Amniotic stem cell (primary cell): ENCODE results near the gene CPD.
"Not testable (repeated sequence)": the region's sequence is repeated elsewhere in the genome, so short reads cannot be mapped to it uniquely, and the experiment has no call there.

Experiments used
- DNase-seq: peaks from one replicate; lab custom pipeline; 2025; lab: John Stamatoyannopoulos, UW

Gene CPD

DNA sequence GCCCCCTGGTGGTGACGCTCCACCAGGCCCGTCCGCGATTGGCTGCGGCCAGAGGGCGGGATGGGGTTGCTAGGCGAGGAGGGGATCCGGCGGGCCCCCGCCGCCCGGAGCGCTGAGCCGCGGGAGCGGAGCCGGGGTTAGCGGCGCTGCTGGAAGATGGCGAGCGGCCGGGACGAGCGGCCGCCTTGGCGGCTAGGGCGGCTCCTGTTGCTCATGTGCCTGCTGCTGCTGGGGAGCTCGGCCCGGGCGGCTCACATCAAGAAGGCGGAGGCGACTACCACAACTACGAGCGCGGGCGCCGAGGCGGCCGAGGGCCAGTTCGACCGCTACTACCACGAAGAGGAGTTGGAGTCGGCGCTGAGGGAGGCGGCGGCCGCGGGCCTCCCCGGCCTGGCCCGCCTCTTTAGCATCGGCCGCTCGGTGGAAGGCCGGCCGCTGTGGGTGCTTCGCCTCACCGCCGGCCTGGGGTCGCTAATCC, at the start of gene CPD:
Gene CPD, plus strand, starts transcription at position 103 of the 478 bp plus-strand sequence. Its CDS starts 54 bp downstream, at position 157.
- DNase-seq, result peak; percentile 92

DNA sequence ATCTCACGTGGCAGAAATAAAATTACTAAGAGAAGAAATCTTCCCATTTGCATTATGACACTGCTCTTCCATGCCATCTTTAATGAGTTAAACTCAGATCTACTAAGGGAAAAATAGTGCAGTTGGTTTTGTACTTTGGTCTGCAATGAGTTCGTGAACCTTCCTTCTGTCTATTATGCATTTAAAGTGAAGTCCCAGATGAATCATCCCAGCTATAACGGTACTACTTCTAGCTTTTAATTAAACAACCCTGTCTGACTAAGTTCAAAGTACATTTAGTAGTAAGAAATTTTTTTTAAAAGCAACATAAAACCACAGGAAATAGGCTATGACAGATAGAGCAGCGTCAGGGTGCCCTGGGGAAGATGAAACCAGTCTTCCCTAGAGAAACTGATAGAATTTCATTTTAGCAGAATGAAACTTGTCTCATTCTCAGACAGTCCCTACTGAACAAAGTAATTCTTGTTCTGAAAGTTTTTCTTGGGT, 46.6 kb upstream of the CPD start:
- DNase-seq, result no peak

DNA sequence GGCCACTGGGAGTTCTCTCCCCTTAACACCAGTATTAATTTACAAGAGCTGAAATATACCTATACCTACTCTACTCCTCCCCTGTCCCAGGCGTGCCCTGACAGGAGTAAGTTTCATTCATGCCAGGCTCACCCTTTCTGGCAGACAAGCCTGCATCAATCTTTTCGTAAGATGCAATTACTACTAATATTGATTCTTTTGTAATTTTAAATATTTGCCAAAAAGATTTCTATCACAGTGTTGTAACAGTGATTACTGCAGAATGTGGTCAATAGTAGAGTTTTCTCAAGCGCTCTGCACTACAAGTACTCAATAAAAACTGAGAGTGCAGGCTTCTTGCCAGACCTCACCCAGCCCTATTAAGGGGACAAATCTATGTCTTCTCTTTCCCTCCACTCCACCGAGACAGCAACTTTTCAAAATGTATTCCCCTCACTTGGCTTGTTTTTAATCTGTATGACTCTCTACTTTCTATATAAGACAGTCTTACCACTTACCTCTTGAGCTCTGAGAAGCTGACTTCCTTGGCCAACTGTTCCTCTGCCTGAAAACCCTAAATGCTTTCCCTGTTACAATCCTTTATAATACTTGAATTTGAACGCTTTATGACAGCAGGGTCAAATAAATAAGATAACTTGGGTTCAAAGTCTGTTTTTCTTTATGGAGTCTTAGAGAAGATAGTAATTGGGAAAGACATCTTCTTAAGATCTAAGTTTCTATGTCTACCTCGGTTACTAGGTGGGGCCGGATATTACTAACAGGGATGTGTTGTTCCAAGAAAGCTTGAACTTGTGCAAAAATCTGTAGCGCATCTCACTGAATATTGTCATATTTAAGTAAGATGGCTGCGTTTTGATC, 45.0 kb upstream of the CPD start, which contains the start of gene TMIGD1:
Gene TMIGD1, minus strand, starts transcription at position 555 of the 858 bp plus-strand sequence. CDS start 1,924 bp downstream, outside the sequence.
- DNase-seq, result no peak

DNA sequence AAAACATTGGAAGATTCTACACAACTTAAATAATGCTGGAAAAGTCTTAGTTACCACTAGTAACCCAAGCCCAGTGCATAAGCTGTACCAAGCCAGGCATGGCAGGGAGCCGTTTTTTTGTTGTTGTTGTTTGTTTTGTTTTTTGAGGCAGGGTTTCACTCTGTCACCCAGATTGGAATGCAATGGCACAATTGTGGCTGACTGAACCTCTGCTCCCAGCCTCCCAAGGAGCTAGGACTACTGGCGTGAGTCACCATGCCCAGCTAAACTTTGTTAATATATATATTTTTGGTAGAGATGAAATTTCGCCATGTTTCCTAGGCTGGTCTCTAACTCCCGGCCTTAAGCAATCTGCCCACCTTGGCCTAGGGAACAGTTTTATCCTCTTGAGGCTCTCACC, 44.3 kb upstream of the CPD start:
- DNase-seq, result no peak

DNA sequence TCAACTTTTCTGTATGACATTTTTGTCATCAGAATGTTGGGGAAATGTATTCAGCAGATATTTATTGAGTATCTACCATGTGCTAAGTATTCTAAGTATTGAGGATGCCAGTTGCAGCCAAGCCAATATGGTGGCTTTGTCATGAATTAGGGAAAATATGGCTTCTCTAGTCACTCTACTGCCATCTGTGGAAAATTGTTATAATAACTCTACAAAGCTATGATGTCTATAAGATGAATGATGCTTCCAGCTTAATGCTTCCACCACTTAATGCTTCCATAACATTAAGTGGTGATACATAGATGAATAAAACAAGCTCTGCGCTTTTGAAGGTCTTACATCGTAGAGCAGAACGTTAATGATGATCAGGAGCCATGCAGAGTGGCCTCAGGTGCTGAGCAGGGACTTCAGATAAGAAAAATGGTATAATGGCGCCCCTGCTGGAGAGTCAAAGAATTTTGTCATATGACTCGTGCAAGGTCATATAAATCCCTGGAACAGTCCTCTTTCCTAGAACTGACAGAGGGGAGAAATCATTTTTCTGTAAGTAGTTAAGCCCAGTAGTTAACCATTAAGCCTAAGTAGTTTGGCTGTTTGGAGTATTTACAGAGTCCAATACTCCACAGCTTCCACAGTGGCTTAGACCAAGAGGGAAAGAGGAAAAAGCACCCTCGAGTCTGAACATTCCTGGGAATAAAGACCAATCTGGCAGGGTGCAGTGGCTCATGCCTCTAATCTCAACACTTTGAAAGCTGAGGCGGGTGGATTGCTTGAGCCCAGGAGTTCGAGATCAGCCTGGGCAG, 42.2 kb upstream of the CPD start:
- no peak for DNase-seq

DNA sequence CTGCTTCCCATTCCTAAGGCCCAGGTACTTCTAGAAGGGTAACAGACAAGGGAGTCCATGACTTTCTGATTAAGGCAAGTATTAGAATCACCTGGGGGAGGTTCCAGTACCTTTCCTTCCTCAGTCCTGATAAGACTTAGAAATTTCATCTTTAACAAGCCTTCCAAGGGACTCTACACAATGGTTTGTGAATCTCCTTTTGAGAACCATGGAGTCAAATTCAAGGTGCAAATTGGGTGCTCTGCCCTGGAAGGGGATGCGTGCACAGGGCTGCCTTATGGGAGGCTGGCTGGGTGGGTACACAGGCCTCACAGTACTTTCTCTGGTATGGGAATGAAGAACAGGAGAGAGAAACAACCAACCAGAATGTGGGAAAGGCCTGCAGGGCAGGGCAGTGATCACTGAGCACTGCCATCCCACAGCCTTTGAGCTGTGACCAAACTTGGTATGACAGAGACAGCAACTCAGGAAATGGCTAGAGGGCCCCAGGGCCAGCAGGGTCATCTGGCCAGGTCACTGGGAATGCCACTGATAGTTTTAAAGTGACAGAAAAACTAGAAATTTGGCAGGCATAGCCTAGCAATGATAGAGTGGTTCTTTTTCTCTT, 41.2 kb upstream of the CPD start:
- no peak for DNase-seq

DNA sequence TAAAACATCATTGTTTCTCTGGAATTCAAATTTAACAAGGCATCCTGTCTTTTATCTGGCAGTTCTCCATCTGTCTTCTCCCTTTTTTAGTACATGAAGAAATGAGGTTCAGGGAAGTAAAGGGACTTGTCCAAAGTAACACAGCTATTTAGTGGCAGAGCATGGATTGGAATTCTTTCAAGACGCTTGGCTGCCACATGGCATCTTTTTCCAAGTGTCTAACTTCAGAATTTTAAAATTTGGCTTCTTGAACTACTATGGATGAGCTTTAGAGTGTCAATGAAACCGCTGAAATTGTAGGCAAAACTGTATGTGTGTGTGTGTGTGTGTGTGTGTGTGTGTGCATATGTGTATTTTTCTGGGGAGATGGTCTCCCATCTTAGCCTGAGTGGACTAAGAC, 39.6 kb upstream of the CPD start:
- DNase-seq, result no peak

DNA sequence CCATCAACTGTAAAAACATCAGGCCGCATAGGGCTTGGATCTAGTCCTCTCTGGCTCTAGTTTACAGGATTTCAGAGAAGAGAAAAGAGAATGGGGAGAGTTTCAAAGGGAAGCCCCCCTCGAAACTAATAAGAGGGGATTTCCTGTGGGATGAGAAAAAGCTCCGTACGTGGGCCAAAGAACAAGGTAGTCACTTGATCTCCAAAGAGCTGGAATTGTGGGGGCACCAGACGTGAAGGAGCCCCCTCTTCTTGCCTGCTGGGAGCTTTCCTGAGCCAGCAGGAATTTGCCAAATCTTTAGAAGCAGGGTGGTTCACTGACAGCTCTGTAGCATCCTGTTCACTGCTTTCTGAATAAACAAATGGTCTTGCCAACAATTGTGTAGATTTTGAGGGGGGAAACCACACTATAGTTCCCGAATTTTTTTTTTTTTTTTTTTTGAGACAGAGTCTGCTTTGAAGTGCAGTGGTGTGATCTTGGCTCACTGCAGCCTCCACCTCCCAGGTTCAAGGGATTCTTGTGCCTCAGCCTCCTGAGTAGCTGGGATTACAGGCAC, 37.8 kb upstream of the CPD start:
- no peak for DNase-seq

DNA sequence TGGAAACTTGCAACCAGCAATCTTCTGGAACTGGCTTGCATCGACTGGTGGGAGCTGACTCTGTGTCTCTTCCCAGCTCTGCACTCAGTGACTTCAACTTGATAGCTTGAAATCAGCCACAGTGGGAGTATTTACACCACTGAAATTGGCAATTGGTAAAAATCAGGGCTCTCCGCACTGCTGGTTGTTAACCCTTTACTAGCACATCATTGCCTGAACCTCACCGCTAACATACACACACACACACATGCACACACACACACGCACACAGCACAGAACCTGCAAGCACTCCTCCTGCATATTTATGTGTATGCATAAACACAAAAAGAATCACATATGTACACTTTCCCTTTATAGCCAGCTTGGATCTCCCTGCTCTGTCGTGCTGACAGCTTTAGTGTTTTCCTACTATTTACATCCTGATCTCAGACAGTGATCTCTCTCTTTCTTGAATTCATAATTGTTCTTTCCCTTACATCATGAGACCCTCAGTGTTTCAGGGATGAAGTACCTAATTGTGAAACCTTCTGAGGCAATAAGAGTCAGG, 37.0 kb upstream of the CPD start:
- DNase-seq, result no peak

DNA sequence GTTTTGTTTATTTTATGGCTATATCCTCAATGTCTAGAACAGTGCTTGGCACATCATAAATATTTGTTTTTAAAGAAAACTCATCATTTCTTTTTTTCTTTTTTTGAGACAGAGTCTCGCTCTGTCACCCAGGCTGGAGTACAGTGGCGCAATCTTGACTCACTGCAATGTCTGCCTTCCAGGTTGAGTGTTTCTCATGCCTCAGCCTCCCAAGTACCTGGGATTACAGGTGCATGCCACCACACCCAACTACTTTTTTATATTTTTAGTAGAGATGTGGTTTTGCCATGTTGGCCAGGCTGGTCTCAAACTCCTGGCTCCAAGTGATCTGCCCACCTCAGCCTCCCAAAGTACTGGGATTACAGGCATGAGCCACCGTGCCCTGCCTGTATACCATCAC, 35.5 kb upstream of the CPD start:
- DNase-seq, result not testable (repeated sequence)

DNA sequence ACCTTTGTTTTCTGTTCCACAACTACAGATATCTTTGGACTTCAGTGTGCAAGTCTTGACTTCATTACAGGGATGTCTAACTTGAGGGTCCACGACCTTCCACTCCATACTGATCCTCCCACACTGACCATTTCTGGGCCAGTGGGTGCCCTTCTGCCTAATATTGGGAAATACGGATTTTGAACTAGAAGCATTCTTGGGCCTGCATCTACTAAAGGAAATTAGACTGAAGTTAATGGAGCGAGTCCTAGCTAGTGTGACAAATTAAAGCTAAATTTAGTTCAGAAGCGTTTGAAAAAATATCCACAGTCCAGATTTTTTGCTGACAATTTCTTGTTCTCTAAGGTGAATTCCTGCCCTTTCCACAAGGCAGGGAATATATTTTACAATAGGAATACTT, 34.9 kb upstream of the CPD start:
- DNase-seq, result no peak

DNA sequence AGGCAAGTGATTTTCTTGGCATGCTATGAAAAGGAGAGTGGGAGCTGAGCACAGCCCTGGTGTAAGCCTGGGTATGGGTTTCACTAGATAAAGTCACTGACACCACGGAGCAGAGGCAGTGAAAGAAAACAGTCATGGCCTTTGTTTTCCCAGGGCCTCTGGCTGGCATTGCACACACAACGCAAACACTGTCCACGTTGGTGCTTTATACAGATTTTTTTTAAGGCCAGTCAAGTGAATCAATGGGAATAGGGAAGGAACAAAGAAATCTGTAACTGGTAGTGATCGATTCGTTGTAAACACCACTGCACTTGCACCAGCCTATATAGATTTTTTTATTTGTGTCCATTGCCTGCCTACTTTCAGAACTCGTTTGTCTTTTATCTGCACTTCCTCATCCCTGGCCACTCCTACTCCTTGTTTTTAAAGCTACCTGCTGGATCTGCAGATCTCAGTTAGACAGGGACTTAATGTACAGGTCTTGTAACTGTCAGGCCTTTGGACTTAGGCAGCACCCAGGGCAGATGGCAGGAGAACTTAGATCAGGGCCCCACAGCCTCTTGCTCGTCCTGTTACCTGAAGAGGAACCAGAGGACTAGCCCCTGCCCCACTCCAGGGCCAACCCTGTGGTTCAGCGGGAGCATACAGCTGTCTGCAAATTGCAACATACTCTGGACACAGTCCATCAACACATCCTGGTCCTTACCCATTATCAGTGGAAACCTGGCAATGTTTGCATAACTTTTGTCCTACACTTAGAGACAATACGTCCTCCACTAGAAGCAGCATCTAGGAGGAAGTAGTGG, 34.2 kb upstream of the CPD start:
- DNase-seq, result no peak

DNA sequence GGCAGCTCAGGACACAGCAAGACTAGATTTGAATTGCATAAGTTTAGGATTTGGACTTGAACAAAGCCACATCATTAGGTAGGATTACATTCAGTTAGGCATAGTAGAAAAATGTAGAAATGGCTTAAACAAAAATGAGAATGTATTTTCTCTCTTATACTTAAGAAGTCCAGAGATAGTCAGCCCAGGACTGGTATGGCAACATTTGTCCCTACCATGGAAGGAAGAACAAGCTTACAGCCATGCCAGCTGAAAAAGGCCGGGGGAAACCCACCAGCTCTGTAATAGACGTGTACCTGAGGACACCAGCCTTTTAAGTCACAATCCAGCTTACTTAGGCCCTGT, 33.7 kb upstream of the CPD start:
- DNase-seq, result no peak

DNA sequence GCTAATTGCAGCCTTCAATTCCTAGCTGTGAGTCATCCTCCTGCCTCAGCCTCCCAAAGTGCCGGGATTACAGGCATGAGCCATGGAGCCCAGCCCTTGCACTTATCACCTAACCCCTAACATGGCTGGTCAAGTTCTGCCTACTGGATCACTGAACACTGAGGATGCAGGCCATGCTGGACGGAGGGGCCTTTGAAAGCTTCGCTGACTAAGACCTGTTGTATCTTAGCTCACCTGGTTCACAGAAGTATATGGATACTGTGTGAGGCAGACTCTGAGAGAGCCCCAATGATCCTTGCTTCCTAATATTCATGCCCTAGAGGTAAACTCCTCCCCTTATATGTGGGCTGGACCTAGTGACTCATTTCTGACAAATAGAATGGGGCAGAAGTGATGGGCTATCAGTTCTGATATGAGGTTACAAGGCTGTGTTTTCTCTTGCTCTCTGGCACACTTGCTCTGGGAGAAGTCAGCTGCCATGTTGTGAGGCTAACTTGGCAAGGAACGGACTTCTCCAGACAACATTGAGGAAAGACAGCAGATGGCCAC, 33.1 kb upstream of the CPD start:
- DNase-seq, result no peak

DNA sequence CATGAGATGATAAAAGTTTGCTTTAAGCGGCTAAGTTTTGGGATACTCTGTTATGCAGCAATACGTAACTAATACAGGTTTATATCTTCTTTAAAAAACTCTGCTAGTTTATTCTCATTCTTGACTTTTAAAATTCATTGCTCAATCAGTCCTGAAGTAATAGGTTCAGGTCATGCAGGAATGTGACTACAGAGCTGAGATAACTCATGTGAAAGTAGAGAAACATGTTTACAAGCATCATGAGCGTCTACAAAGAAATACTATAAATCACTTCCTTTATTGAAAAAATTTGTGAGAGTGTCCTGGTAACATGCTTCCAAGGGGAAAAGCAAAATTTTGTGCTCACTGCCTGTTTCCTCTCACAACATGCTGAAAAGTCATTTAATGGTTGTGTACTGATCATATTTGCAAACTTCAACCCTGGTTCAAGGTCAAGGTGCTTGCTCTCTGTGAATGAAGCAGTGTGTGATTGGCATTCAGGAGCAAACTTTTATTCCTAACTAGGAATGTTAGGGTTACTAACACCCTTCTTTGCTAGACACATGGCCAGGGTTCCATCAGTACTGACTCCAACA, 32.4 kb upstream of the CPD start:
- no peak for DNase-seq

DNA sequence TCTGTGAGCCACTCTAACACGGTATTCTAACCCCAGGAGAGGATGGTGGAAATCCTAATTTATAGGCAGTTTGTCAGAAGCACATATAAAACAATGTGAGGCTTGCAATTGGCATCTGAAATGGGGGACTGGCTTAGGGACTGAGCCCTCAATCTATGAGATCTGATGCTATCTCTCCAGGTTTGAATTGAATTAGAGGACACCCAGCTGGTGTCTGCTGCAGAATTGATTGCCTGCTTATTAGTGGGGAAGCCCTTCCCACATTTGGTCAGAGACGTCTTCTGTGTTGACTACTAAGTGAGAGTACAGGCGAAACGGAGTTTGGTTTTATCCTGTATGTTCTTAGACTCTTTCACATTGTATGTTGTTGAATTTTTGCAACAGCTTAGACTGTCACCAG, 31.2 kb upstream of the CPD start:
- DNase-seq, result no peak

DNA sequence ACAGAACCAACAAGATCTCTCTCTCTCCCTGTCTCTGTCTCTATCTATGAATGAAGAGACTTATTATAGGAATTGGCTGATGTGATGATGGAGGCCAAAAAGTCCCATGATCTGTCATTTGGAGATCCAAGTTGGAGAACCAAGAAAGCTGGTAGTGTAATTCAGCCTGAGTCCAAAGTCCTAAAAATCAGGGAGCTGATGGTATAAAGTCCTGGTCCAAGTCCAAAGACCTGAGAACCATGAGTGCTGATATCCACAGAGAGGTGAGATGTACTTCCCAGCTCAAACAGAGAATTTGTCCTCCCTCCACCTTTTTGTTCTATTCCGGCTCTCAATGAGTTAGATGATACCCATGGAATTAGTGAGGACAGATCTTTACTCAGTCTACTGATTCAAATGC, 29.5 kb upstream of the CPD start:
- no peak for DNase-seq

DNA sequence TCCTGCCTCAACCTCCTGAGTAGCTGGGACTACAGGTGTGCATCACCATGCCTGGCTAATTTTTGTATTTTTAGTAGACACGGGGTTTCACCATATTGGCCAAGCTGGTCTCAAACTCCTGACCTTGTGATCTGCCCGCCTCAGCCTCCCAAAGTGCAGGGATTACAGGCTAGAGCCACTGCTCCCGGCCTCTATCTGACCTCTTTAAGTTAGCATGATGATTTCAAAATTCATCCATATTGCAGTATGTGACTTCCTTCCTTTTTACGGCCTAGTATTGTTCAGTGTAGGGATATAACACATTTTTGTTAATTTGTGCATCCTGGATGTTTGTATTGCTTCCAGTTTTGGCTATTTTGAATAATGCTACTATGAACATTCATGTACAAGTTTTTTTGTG, 27.5 kb upstream of the CPD start:
- not testable (repeated sequence) for DNase-seq

DNA sequence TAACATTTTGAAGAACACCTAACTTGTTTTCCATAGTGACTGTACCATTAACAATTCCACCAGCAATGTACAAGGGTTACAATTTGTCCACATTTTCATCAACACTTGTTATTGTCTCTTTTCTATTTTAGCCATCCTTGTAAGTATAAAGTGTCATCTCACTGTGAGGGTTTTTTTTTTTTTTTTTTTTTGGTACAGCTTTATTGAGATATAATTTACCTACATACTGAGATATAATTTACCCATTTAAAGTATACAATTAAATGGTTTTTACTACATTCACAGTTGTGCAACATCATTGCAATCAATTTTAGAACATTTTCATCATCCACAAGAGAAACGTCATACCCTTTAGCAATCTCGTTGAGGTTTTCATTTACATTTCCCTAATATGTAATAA, 27.0 kb upstream of the CPD start:
- DNase-seq, result no peak

DNA sequence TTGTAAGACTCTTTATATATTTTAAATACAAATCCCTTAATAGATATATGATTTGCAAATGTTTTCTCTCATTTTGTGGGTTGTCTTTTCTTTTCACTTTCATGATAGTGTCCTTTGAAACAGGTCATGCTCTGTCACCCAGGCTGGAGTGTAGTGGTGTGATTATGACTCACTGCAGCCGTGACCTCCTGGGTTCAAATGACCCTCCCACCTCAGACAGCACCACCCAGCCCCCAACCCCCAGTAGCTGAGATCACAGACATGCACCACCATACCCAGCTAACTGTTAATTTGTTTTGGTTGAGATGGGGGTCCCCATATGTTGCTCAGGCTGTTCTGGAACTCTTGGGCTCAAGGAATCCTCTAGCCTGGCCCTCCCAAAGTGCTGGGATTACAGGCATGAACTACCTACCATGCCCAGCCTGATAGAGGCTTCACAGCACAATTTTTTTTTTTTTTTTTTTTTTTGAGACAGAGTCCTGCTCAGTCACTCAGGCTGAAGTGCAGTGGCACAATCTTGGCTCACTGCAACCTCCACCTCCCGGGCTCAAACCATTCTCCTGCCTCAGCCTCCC, 26.4 kb upstream of the CPD start:
- DNase-seq, result no peak
